Activated CD4-positive, alpha-beta T cell treated with anti-CD3 and anti-CD28 coated beads for 1 hour (primary cell): ENCODE measurements around the gene OXT.

ENCODE experiments used
- DNase-seq: peaks from one replicate; pipeline ENCODE4 v3.0.0-alpha.2; 2020

Gene OXT

DNA sequence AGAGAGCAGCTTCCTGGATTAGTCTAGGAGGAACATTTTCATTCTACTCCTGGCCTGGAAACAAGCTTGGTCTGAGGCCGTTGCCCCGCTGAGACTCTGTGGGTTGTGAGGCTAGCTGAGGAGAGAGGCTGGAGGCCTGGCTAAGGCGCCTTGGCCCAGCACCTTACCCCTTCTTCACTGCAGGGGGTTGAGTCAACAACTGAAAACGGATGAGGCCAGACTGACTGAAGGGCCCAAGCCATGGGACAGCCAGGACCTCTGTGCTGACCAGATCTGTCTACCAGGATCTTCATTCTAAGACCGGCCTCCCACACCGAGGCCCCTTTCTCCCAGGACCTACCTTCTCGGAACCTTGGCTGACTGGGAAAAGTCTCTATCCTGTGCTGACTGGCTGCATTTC, 16.6 kb downstream of the OXT start:
- no peak for DNase-seq

DNA sequence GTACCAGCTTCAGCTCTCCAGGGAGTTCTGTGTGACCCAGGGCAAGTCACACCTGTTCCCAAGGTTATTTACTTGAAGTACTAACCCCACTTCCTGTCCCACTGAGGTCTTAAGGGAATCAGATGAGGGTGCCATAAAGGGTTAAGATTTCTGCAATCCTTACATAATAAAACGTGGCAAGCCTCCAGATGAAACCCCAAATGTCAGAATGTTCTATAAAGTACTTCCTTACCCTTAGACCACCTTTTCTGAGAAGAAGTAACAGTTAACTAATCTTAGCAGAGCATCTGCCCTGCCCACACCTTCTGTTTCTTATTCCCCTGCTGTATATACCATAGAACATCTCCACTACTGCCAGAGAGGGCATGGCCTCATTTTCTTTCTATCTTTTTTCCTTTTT, 19.1 kb downstream of the OXT start:
- DNase-seq: no peak

- DNase-seq: peak; percentile 29
Observed at GRCh38 chr20:3092611-3093379, 21.4 kb downstream of the OXT start.

GRCh38 chr20:3093861-3094361, 22.5 kb downstream of the OXT start:
- peak; percentile 26 for DNase-seq

- no peak for DNase-seq
Observed at GRCh38 chr20:3094848-3095629, 23.6 kb downstream of the OXT start.

- no peak for DNase-seq
Observed at GRCh38 chr20:3100480-3100879, 29.1 kb downstream of the OXT start.

GRCh38 chr20:3101251-3101650, 29.8 kb downstream of the OXT start:
- DNase-seq: no peak

DNA sequence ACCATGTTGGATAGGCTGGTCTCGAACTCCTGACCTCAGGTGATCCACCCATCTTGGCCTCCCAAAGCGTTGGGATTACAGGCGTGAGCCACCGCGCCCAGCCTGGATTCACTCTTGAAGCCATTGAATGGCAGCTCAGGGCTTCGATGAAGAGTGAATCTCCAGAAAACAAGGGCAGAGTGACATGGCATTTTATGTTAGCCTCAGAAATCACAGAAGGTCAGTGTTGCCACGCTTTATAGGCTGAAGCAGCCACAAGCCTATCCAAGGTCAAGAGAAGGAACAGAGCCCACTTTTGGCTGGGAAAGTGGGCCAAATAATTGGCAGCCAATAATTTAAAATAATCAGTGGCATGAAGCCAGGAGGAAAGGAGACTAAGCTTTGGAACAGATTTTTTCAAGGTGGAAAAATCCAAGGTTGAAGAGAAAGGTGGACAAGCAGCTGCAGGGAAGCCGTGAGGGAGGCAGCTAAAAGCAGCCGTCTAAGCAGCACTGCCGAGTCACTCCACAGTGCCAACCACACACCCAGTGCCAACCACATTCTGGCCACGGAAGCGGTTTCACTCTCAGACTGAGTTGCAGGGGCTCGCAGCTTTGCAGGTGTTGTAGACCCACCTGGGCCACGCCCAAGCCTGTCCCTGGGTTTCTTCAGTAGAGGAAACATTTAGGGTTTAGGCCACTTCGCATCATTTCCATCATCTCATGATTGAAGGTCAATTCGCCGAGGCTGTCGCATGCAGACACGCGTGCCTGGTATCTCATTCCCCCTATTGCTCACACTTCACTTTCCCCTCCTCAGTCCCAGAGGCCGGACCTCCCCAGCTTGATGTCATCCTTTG, 30.5 kb downstream of the OXT start:
- DNase-seq: peak; percentile 30

GRCh38 chr20:3102575-3103368, 31.4 kb downstream of the OXT start:
- no peak for DNase-seq

DNA sequence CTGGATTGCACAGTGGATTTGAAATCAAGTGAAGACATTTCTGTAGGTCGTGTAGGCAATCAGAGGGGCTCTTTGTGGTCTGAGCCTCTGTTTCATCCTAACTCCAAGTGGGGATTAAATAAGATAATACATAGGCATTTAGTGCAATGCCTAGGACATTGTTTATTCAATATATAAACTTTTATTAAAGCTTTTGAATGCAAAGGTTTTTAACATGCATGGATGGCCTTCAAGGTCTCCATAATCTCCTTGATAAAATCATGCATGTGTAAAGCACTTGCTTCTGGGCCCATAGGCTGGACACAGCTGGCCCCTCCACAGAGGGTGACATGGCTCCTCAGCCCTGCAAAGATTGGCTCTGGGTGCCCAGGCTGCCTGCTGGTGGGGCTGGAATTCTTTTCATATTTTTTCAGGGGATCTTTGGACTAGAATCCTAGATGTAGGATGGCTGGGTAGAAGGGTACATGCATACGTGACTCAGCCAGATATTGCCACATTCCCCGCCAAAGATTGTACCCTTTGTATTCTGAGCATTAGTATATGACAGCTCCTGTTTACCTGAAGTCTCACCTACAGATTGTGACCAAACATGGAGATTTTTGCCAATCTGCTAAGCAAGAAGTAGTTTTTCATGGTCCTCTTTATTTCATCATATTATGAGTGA, 32.1 kb downstream of the OXT start:
- DNase-seq: no peak

DNA sequence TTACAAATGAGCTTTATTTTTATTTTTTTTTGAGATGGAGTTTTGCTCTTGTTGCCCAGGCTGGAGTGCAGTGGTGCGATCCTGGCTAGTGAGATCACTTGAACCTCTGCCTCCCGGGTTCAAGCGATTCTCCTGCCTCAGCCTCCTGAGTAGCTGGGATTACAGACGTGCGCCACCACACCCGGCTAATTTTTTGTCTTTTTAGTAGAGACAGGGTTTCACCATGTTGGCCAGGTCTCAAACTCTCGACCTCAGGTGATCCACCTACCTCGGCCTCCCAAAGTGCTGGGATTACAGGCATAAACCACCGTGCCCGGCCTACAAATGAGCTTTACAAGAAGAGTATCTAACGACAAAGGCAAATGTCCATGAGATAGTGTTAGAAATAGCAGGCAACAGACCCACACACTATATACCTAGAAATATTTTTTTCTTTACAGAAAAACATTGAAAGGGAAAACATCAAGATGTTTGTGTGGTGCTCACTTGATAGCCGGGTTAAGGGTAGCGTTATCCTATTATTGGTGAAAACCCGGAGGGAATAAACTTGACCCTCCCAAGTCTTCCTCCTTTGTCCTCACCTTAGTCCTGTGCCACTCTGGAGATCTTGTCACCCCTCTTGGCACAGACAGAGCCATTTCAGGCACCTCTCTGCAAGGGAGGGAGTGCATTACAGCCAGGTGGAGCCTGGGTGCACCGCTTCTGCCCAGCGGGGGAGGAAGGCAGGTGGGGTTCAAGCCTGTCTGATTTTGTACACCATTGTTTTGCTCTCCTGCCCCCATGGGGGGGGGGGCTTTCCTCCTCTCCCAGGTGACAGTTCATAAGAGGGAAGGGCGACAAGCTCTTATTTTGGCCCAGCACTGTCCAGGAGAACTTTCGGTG, 34.1 kb downstream of the OXT start:
- no peak for DNase-seq

- DNase-seq: no peak
Observed at GRCh38 chr20:3106185-3106584, 34.8 kb downstream of the OXT start.

DNA sequence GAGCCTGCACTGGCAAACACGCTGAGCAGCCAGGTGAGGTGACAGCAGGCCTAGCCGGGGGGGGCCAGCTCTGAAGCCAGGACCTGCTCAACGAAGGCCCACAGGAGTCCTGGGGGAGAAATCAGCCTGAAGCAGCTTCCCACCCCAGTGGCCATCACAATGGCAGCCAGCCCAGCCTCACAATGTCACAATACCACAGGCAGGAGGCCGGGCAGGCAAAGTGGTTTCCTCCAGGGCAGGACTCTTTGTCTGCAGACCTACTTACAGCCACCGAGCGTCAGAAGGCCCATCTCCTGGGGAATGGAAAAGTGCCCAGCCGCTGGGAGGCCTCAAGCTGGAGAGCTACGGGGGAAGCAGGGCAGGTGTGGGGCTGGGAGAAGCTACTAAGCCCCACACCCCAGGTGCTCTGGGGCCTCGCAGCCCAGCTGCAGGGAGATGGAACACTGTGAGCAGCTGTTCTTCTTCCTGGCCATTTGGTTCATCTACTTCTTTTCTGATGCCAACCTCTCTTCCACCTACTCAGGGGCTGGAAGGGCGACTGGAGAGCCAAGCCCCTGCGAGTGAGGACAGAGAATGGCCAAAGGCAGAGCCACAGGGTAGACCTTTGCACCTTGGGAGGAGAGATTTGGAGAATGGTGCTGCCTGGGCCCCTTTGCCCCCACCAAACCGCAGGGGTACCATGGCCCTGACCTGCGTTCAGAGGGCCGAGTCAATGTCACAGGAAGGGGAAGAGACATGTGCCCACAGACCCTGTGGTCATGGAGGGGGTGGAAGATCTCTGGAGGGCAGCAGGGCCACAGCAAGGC, 35.4 kb downstream of the OXT start:
- DNase-seq: no peak

GRCh38 chr20:3107464-3108025, 36.1 kb downstream of the OXT start:
- DNase-seq: no peak

- no peak for DNase-seq
Observed at GRCh38 chr20:3109350-3110302, 38.2 kb downstream of the OXT start.

GRCh38 chr20:3111507-3111906, 40.1 kb downstream of the OXT start:
- no peak for DNase-seq

DNA sequence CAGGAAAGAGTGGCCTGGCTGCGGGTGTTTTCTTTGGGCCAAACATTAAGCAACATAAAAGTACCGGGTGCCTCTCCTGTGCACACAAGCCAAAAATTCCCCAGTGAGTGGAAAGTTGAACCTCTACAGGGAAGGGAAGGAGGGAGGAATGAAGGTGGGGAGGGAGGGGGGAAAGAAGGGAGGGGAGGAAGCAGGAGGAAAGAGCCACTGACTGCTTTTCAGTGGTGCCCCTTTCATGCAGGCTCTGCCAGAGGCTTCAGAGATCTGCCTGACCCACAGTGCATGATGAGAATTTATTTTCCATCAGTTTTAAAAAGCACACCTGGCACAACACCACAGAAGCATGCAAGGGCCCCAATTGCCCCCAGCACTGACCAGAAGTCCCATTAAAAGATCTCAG, 40.6 kb downstream of the OXT start:
- no peak for DNase-seq
